MM.1S (cell line): ENCODE results near the gene PTPRF.

ENCODE experiments used
- DNase-seq: peaks from one replicate; pipeline ENCODE4 v3.0.0-alpha.2; 2015
- H2AFZ ChIP-seq: fragments of 300-600 bp; sonication (generic); 2 replicates; pipeline ENCODE4 v1.6.0; 2016; ENCODE audit warnings: antibody characterized with exemption, low read length
- H3F3A ChIP-seq: fragments of 300-600 bp; sonication (generic); 2 replicates; pipeline ENCODE4 v1.6.1; 2016; ENCODE audit warnings: mild to moderate bottlenecking, antibody characterized with exemption, low read length, moderate library complexity, mixed read lengths; ENCODE audit not compliant: insufficient read depth
- H3K27ac ChIP-seq: fragments of 300-600 bp; sonication (generic); 2 replicates; pipeline ENCODE4 v1.5.1; 2016; ENCODE audit warnings: mild to moderate bottlenecking, low read length
- H3K27me3 ChIP-seq: fragments of 300-600 bp; sonication (generic); replicated peaks from 2 replicates; pipeline ENCODE4 v1.6.0; 2016; ENCODE audit warnings: low read length; ENCODE audit not compliant: insufficient read depth
- H3K36me3 ChIP-seq: fragments of 300-600 bp; sonication (generic); replicated peaks from 2 replicates; pipeline ENCODE4 v1.6.1; 2016; ENCODE audit warnings: mild to moderate bottlenecking, low read length, mixed read lengths; ENCODE audit not compliant: insufficient read depth
- H3K4me1 ChIP-seq: fragments of 300-600 bp; sonication (generic); 2 replicates; pipeline ENCODE4 v1.6.1; 2016; ENCODE audit warnings: low read length, mixed read lengths
- H3K4me2 ChIP-seq: fragments of 300-600 bp; sonication (generic); 2 replicates; pipeline ENCODE4 v1.6.0; 2016; ENCODE audit warnings: low read depth, low read length
- H3K4me3 ChIP-seq: fragments of 300-600 bp; sonication (generic); 2 replicates; pipeline ENCODE4 v1.5.1; 2016; ENCODE audit warnings: low read length, mixed read lengths
- H3K79me2 ChIP-seq: fragments of 300-600 bp; sonication (generic); 2 replicates; pipeline ENCODE4 v1.6.1; 2016; ENCODE audit warnings: mixed run types, low read length, mixed read lengths
- H3K9ac ChIP-seq: fragments of 300-600 bp; sonication (generic); 2 replicates; pipeline ENCODE4 v1.6.1; 2016; ENCODE audit warnings: low read length, mixed read lengths
- H3K9me2 ChIP-seq: fragments of 300-600 bp; sonication (generic); replicated peaks from 2 replicates; pipeline ENCODE4 v1.6.1; 2016; ENCODE audit warnings: mild to moderate bottlenecking, low read length, mixed read lengths; ENCODE audit not compliant: insufficient read depth
- H3K9me3 ChIP-seq: fragments of 300-600 bp; sonication (generic); replicated peaks from 2 replicates; pipeline ENCODE4 v1.6.1; 2016; ENCODE audit warnings: mild to moderate bottlenecking, low read length, mixed read lengths; ENCODE audit not compliant: insufficient read depth
- H4K20me1 ChIP-seq: fragments of 300-600 bp; sonication (generic); 2 replicates; pipeline ENCODE4 v1.6.1; 2016; ENCODE audit warnings: mild to moderate bottlenecking, low read length, moderate library complexity, mixed read lengths; ENCODE audit not compliant: insufficient read depth
- EZH2 ChIP-seq: fragments of 300-600 bp; sonication (generic); optimal IDR thresholded peaks from 2 replicates; pipeline ENCODE3; 2017; ENCODE audit warnings: low read depth, mild to moderate bottlenecking, antibody characterized with exemption, low read length, mixed read lengths
- EZH2phosphoT487 ChIP-seq: fragments of 300-600 bp; sonication (generic); IDR thresholded peaks from 2 replicates; pipeline ENCODE4 v1.6.1; 2018; ENCODE audit warnings: antibody characterized with exemption, low read length
- TF ChIP-seq, protein P1 (sequence below): fragments of 300-600 bp; sonication (generic); IDR thresholded peaks from 2 replicates; pipeline ENCODE4 v1.5.1; 2016; ENCODE audit warnings: antibody characterized with exemption, low read length, mixed read lengths

Gene PTPRF

DNA sequence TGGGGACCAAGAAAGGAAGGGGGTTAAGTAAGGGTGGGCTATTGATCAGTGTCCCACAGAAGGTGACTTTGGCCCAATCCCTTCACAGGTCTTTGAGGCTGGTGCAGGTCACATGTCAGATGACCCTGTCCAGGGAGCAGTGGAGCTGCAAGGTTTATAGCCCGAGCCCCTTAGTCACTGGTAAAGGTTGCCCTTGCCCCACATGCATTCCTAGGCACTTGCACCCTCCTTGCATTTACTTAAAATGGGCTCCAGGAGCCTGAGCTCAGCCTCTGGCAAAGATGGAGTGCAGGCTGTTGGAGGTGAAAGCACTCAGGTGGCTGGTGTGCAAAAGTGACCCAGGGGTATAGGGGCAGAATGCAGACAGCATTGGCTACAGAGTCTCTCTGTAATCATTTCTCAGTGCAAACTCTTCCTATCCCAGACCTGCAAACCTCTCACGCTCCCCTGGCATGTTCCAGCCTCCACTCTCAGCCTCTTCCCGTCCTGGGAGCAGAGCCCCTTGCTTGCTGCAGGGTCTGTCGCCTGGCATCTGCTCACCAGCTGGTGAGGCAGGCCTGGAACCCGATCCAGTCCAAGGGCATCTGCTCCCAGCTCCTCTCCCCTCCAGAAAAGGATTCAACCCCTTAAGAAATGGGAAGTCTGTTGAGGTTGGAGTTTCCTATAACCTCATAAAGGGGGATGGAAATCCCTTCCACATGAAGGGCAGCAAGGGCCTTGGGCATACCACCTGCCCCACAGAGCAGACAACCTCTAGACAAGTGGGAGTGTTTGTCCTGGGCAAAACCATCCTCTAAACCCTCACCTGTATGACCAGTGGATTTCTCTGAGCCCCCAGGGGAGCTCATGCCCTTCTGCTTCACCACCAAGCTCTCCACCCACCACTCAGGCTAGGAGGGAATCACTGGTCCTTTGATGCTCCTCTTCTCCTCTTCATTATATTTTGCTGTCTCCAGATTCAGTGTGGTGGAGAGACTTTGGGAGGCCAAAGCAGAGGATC, 23.1 kb upstream of the PTPRF start:
- H3K9ac ChIP-seq, result no peak overlapping the region
- no peaks in the 10 kb centered on the region for H3K9me3 ChIP-seq
- no peak for DNase-seq
- no peaks in the 10 kb centered on the region for H4K20me1 ChIP-seq
- no peaks in the 10 kb centered on the region for H3K79me2 ChIP-seq
- H3F3A ChIP-seq, result no peaks in the 10 kb centered on the region
- no peak overlapping the region for H3K4me2 ChIP-seq
- no peaks in the 10 kb centered on the region for H3K36me3 ChIP-seq
- peaks cover 14% of the 10 kb centered on the region for H3K4me1 ChIP-seq
- no peak overlapping the region for H3K27ac ChIP-seq
- no peaks in the 10 kb centered on the region for H3K9me2 ChIP-seq
- TF ChIP-seq, protein P1, sequence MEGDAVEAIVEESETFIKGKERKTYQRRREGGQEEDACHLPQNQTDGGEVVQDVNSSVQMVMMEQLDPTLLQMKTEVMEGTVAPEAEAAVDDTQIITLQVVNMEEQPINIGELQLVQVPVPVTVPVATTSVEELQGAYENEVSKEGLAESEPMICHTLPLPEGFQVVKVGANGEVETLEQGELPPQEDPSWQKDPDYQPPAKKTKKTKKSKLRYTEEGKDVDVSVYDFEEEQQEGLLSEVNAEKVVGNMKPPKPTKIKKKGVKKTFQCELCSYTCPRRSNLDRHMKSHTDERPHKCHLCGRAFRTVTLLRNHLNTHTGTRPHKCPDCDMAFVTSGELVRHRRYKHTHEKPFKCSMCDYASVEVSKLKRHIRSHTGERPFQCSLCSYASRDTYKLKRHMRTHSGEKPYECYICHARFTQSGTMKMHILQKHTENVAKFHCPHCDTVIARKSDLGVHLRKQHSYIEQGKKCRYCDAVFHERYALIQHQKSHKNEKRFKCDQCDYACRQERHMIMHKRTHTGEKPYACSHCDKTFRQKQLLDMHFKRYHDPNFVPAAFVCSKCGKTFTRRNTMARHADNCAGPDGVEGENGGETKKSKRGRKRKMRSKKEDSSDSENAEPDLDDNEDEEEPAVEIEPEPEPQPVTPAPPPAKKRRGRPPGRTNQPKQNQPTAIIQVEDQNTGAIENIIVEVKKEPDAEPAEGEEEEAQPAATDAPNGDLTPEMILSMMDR, result no peak
- TF ChIP-seq EZH2, result no peak
- no peak for TF ChIP-seq EZH2phosphoT487
- no peak overlapping the region for H2AFZ ChIP-seq
- H3K4me3 ChIP-seq, result no peak overlapping the region
- no peaks in the 10 kb centered on the region for H3K27me3 ChIP-seq

DNA sequence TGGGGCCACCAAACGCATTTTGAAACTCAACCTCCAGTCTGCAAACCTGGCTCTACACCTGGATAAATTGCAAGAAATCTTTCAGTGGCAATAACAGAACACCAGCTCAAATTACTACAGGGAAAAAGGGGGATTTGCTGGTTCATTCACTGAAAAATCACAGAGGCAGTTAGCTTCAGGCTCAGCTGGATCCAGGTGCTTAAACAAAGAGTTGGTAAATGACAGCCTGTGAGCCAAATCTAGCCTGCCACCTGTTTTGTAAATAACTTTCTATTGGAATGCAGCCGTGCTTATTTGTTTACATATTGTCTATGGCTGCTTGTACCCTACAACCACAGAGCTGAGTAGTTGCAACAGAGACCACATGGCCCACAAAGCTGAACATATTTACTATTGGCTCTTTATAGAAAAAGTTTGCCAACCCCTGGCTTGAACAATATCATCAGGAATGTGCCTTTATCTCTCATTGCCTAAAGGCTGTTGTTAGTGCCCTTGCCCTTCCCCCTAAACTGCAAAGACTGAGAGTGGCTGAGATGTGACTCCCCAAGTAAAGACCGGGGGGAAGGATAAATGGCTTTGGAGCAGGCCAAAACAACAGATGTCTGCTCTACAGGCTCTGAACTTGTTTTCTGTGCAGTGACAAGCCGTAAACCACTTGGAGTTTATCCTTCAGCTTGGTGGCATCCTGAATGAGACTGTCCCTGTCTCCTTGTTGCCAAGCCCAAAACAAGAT, 21.5 kb upstream of the PTPRF start:
- Histone ChIP-seq H3F3A (no peaks in the 10 kb centered on the region), H3K27ac (peak overlapping the region; percentile 32; the same call in 1 of the 2 replicates), H3K27me3 (no peaks in the 10 kb centered on the region), H3K4me1 (peaks cover 14% of the 10 kb centered on the region), H3K9me2 (no peaks in the 10 kb centered on the region), H3K79me2 (no peaks in the 10 kb centered on the region), H3K4me3 (no peak overlapping the region), H3K9ac (no peak overlapping the region), H3K9me3 (no peaks in the 10 kb centered on the region), H3K4me2 (peak overlapping the region; percentile 37; the same call in 1 of the 2 replicates), H2AFZ (peak overlapping the region; percentile 6), H3K36me3 (no peaks in the 10 kb centered on the region), H4K20me1 (no peaks in the 10 kb centered on the region)
- no peak for DNase-seq
- no peak for TF ChIP-seq EZH2phosphoT487
- no peak for TF ChIP-seq EZH2
- TF ChIP-seq, protein P1, result no peak

DNA sequence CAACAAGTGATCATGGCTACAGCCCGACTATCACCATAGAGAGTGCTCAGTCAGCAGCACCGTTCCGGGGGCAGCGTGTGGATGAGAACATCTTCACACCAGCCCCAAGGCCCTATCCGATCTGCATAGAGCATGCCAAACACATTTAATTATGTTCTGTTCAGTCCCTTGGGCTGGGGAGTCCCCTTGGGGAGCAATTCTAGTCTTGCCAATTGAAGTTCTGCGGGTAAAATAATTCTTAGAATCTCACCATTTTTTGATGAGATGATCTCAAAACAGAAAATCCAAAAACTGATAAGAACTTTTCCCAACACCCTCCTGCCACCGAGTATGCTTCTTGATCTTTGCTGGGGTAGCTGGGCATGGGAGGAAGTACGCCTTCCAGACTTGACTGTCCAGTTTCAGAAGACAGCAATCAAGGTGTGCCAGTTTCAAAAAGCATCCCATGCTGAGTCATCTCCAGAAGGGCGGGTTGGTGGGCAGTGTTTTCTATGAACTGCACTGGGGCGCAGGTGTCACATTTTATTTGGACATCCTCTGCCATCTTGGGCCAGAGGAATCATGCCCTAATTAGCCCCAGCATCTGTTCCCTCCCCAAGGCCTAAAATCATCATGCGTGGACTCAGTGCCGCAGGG, 20.8 kb upstream of the PTPRF start:
- Histone ChIP-seq H3K27me3 (no peaks in the 10 kb centered on the region), H3K4me3 (no peak overlapping the region), H3K79me2 (no peaks in the 10 kb centered on the region), H3K9ac (no peak overlapping the region), H3K4me2 (peak overlapping the region; percentile 37), H4K20me1 (no peaks in the 10 kb centered on the region), H3K9me2 (no peaks in the 10 kb centered on the region), H3K36me3 (no peaks in the 10 kb centered on the region), H3K27ac (peak overlapping the region; percentile 32; the same call in 1 of the 2 replicates), H3K9me3 (no peaks in the 10 kb centered on the region), H3K4me1 (peaks cover 14% of the 10 kb centered on the region), H2AFZ (peak overlapping the region; percentile 41), H3F3A (no peaks in the 10 kb centered on the region)
- TF ChIP-seq EZH2phosphoT487 (no peak), EZH2 (no peak)
- TF ChIP-seq, protein P1, result no peak
- peak; percentile 47 for DNase-seq
